Measurements from ENCODE around the gene FAM117A. TPM values are rescaled to one million over a fixed set of nuclear protein-coding genes. Genes with fewer than 3 reads are reported as not detected.

Gene FAM117A
- total and polyA plus RNA-seq, 2 donors (not counting 3 experiments of a cell fraction or from before 2014, with no cell fraction given): 12.2 to 24.1 TPM

DNA sequence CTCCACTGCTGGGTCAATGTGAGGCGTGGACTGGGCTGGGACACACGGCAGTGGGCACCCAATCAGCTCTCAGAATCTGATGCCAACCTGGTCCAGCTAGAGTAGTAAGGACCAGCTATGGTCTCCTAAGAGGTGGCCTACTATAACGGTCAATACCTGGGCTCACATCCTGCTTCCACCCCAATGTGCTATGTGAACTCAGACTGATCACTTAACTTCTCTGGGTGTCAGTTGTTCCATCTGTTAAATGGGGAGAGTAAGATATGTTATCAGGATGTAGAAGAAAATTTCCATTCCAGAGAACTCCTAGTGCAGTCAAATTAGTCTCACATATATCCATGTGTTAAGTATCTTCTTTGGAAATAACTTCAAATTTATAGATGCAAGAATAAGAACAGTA is 14.2 kb downstream of the FAM117A start:
- Histone ChIP-seq H3K4me3 (replicated peaks in 1 of 3; ENCODE audit: insufficient read depth in 1 of 3, low read depth in 1 of 3, low read length in 3 of 3) (no peak overlapping the region), H3K4me2 (ENCODE audit: insufficient read depth, low read length) (no peak overlapping the region), H4K20me1 (replicated peaks; ENCODE audit: control insufficient read depth, extremely low read depth, insufficient read depth, low read length) (no peaks in the 10 kb centered on the region), H2AFZ (ENCODE audit: low read depth, low read length) (no peak overlapping the region), H3K36me3 (ENCODE audit: control insufficient read depth in 2 of 2, extremely low read depth in 1 of 2, insufficient read depth in 2 of 2, low read length in 2 of 2) (peaks cover 0 to 6% of the 10 kb centered on the region in 2 experiments), H3K27ac (ENCODE audit: insufficient read depth, low read depth, low read length) (no peak overlapping the region), H3K27me3 (ENCODE audit: control insufficient read depth in 2 of 2, insufficient read depth in 2 of 2, low read length in 2 of 2) (no peaks in the 10 kb centered on the region), H3K79me2 (ENCODE audit: control insufficient read depth, insufficient read depth, low read length) (no peaks in the 10 kb centered on the region), H3K9ac (replicated peaks; ENCODE audit: extremely low read depth, insufficient read depth, low read length) (no peak overlapping the region), H3K9me3 (replicated peaks; ENCODE audit: control insufficient read depth, insufficient read depth, low read length) (no peaks in the 10 kb centered on the region), H3K9me1 (replicated peaks; ENCODE audit: control insufficient read depth, extremely low read depth, insufficient read depth, low read length) (no peaks in the 10 kb centered on the region), H3K4me1 (ENCODE audit: control insufficient read depth, extremely low read depth, insufficient read depth, low read length) (no peaks in the 10 kb centered on the region)
- FAIRE-seq (no peak), DNase-seq (ENCODE audit: low read depth, low spot score) (no peak)
- dilution Hi-C loops (cut with MboI; ENCODE audit: extremely low pct_ligation_motif_present, low sequenced_read_pairs): no loop called here
- no TSS peak for BruUV-seq (replicated peaks)
- ChIA-PET POLR2A (interaction anchor here (1.0 kb wide), 1 partner anchor 15 kb away, joined by 4 read pairs; no protein-coding TSS in a partner anchor), CTCF (interaction anchor here (1.1 kb wide), 2 partner anchors 14 to 194 kb away, joined by 3 read pairs; partner anchors contain the start of gene FAM117A)
- intact Hi-C loops (cut with micrococcal nuclease): no loop called here
- TF ChIP-seq EZH2 (IDR thresholded peaks at IDR 0.05; ENCODE audit: borderline replicate concordance, low read depth, low read length, severe bottlenecking) (no peak), POLR2A (IDR thresholded peaks at IDR 0.05; ENCODE audit: low read depth, low read length) (no peak), MYC (IDR thresholded peaks at IDR 0.05; ENCODE audit: low read depth, low read length) (no peak), POLR2AphosphoS5 (IDR thresholded peaks at IDR 0.05; ENCODE audit: insufficient read depth, low read depth, low read length) (no peak), JUN (IDR thresholded peaks at IDR 0.05; ENCODE audit: borderline replicate concordance, insufficient read depth, insufficient read length, low read depth) (no peak), FOS (IDR thresholded peaks at IDR 0.05; ENCODE audit: borderline replicate concordance, insufficient read depth, low read length) (no peak), GATA2 (IDR thresholded peaks at IDR 0.05; ENCODE audit: insufficient read depth, insufficient read length, low read depth, low read length) (no peak)
- TF ChIP-seq, protein P1, sequence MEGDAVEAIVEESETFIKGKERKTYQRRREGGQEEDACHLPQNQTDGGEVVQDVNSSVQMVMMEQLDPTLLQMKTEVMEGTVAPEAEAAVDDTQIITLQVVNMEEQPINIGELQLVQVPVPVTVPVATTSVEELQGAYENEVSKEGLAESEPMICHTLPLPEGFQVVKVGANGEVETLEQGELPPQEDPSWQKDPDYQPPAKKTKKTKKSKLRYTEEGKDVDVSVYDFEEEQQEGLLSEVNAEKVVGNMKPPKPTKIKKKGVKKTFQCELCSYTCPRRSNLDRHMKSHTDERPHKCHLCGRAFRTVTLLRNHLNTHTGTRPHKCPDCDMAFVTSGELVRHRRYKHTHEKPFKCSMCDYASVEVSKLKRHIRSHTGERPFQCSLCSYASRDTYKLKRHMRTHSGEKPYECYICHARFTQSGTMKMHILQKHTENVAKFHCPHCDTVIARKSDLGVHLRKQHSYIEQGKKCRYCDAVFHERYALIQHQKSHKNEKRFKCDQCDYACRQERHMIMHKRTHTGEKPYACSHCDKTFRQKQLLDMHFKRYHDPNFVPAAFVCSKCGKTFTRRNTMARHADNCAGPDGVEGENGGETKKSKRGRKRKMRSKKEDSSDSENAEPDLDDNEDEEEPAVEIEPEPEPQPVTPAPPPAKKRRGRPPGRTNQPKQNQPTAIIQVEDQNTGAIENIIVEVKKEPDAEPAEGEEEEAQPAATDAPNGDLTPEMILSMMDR (IDR thresholded peaks at IDR 0.05; ENCODE audit: extremely low read depth in 1 of 2, insufficient read depth in 1 of 2, low read depth in 1 of 2, low read length in 2 of 2): no peak
- TF ChIP-seq, protein P2, sequence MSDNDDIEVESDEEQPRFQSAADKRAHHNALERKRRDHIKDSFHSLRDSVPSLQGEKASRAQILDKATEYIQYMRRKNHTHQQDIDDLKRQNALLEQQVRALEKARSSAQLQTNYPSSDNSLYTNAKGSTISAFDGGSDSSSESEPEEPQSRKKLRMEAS (IDR thresholded peaks at IDR 0.05; ENCODE audit: insufficient read depth, insufficient read length): no peak

Measured in endothelial cell of umbilical vein (primary cell).